IMR-90 (cell line): ENCODE data around the gene GUCY2C. TPM values are rescaled to one million over a fixed set of nuclear protein-coding genes. Genes with fewer than 3 reads are reported as not detected.

Experiments used
- ATAC-seq: fragments of 200-7000 bp; cut with Tn5 transposase; 2 replicates; pipeline ENCODE4 v1.9.1; 2020; ENCODE audit warnings: low read depth, mild to moderate bottlenecking, moderate library complexity
- BruUV-seq: library from RNA; stranded (reverse); fragments of 400-500 nt; replicated peaks from 2 replicates; lab custom pipeline; 2021; lab: Mats Ljungman, UMichigan
- CTCF ChIA-PET: fragments of 300-600 bp; formaldehyde crosslinking; extraction: SDS; loops from one replicate; lab custom pipeline; 2021; ENCODE audit warnings: antibody characterized with exemption; lab: Yijun Ruan, JAX
- POLR2A ChIA-PET: fragments of 300-600 bp; sonication (Branson Sonifier 250); formaldehyde crosslinking; loops from one replicate; lab custom pipeline; 2022; ENCODE audit warnings: antibody characterized with exemption; ENCODE audit not compliant: unreplicated experiment; lab: Charles Lee
- DNase-seq: peaks from one replicate; pipeline ENCODE4 v3.0.0; 2013
- H2AFZ ChIP-seq: replicated peaks from 2 replicates; pipeline ENCODE3; 2013; ENCODE audit warnings: low read length, mild to moderate bottlenecking; ENCODE audit not compliant: poor library complexity
- H2AK5ac ChIP-seq: 2 replicates; pipeline ENCODE4 v1.6.1; 2013; ENCODE audit warnings: low read depth, low read length, inconsistent platforms
- H2AK9ac ChIP-seq: replicated peaks from 2 replicates; pipeline ENCODE3; 2013; ENCODE audit warnings: mild to moderate bottlenecking, low read depth, low read length, moderate library complexity; ENCODE audit not compliant: poor library complexity
- H2BK120ac ChIP-seq: 2 replicates; pipeline ENCODE4 v1.6.1; 2013; ENCODE audit warnings: low read depth, low read length, inconsistent platforms
- H2BK15ac ChIP-seq: 3 replicates; pipeline ENCODE4 v1.6.1; 2013; ENCODE audit warnings: low read depth, low read length, inconsistent platforms
- H2BK20ac ChIP-seq: 2 replicates; pipeline ENCODE4 v1.6.1; 2013; ENCODE audit warnings: low read depth, mild to moderate bottlenecking, inconsistent platforms, low read length, moderate library complexity
- H2BK5ac ChIP-seq: 2 replicates; pipeline ENCODE4 v1.6.1; 2013; ENCODE audit warnings: mild to moderate bottlenecking, low read depth, low read length, inconsistent platforms; ENCODE audit not compliant: poor library complexity, severe bottlenecking
- H3K14ac ChIP-seq: replicated peaks from 2 replicates; pipeline ENCODE4 v1.6.1; 2013; ENCODE audit warnings: low read depth, low read length, inconsistent platforms
- H3K18ac ChIP-seq: 2 replicates; pipeline ENCODE4 v1.6.1; 2013; ENCODE audit warnings: low read depth, low read length, control low read depth
- H3K23ac ChIP-seq: 2 replicates; pipeline ENCODE4 v1.6.1; 2013; ENCODE audit warnings: low read depth, low read length, inconsistent platforms
- H3K27ac ChIP-seq: 2 replicates; pipeline ENCODE4 v1.5.1; 2013; ENCODE audit warnings: mild to moderate bottlenecking, control low read depth, low read length; ENCODE audit not compliant: insufficient read depth
- H3K27me3 ChIP-seq: 2 replicates; pipeline ENCODE4 v1.6.1; 2013; ENCODE audit warnings: low read length; ENCODE audit not compliant: control insufficient read depth, insufficient read depth
- H3K36me3 ChIP-seq: 2 replicates; pipeline ENCODE4 v1.6.1; 2013; ENCODE audit warnings: low read length, mixed read lengths; ENCODE audit not compliant: control insufficient read depth, insufficient read depth
- H3K4ac ChIP-seq: 2 replicates; pipeline ENCODE4 v1.6.1; 2013; ENCODE audit warnings: low read depth, low read length, inconsistent platforms
- H3K4me1 ChIP-seq: 2 replicates; pipeline ENCODE4 v1.6.1; 2013; ENCODE audit warnings: low read length, mixed read lengths; ENCODE audit not compliant: control insufficient read depth, insufficient read depth
- H3K4me2 ChIP-seq: 2 replicates; pipeline ENCODE4 v1.6.1; 2013; ENCODE audit warnings: low read depth, mild to moderate bottlenecking, control low read depth, low read length, moderate library complexity
- H3K4me3 ChIP-seq: 2 replicates; pipeline ENCODE4 v1.5.1; 2013; ENCODE audit warnings: low read depth, mild to moderate bottlenecking, control low read depth, low read length, moderate library complexity; ENCODE audit not compliant: insufficient read depth
- H3K56ac ChIP-seq: 2 replicates; pipeline ENCODE4 v1.6.1; 2013; ENCODE audit warnings: low read length, inconsistent platforms; ENCODE audit not compliant: insufficient read depth; ENCODE audit errors: extremely low read depth
- H3K79me1 ChIP-seq, 2 experiments: 2 replicates each; pipeline ENCODE4 v1.6.1; 2013; ENCODE audit warnings: low read length in 2 of 2, inconsistent platforms in 1 of 2, low read depth in 1 of 2
- H3K9ac ChIP-seq: 2 replicates; pipeline ENCODE4 v1.6.1; 2013; ENCODE audit warnings: low read depth, low read length, control low read depth
- H3K9me1 ChIP-seq: 2 replicates; pipeline ENCODE4 v1.6.1; 2013; ENCODE audit warnings: low read length, inconsistent platforms; ENCODE audit not compliant: insufficient read depth
- H3K9me3 ChIP-seq: 2 replicates; pipeline ENCODE4 v1.6.1; 2013; ENCODE audit warnings: low read length; ENCODE audit not compliant: control insufficient read depth, insufficient read depth
- H4K20me1 ChIP-seq: 2 replicates; pipeline ENCODE4 v1.6.1; 2013; ENCODE audit warnings: low read length, inconsistent platforms; ENCODE audit not compliant: insufficient read depth
- H4K5ac ChIP-seq: 2 replicates; pipeline ENCODE4 v1.6.1; 2013; ENCODE audit warnings: mild to moderate bottlenecking, low read depth, low read length, control low read depth
- H4K8ac ChIP-seq, 2 experiments: 2 replicates each; pipeline ENCODE4 v1.6.1; 2013; ENCODE audit warnings: low read depth in 2 of 2, low read length in 2 of 2, control low read depth in 1 of 2, inconsistent platforms in 1 of 2
- H4K91ac ChIP-seq: 2 replicates; pipeline ENCODE4 v1.6.1; 2013; ENCODE audit warnings: low read depth, low read length, inconsistent platforms; ENCODE audit not compliant: insufficient read depth
- BHLHE40 ChIP-seq: fragments of 150-350 bp; IDR thresholded peaks from 2 replicates; pipeline ENCODE4 v1.6.1; 2016; ENCODE audit warnings: mild to moderate bottlenecking, low read depth, low read length
- CEBPB ChIP-seq: IDR thresholded peaks from 2 replicates; pipeline ENCODE4 v1.6.1; 2012; ENCODE audit warnings: low read depth, low read length, improper control_type of control experiment
- CHD1 ChIP-seq: IDR thresholded peaks from 2 replicates; pipeline ENCODE4 v1.6.1; 2012; ENCODE audit warnings: low read depth, low read length, improper control_type of control experiment
- ELK1 ChIP-seq: fragments of 150-350 bp; IDR thresholded peaks from 2 replicates; pipeline ENCODE4 v1.6.1; 2016; ENCODE audit warnings: low read depth, mild to moderate bottlenecking, low read length, moderate library complexity, borderline replicate concordance
- FOS ChIP-seq: fragments of 150-350 bp; IDR thresholded peaks from 2 replicates; pipeline ENCODE4 v1.6.1; 2016; ENCODE audit warnings: low read depth, low read length
- MAFK ChIP-seq: IDR thresholded peaks from 2 replicates; pipeline ENCODE4 v1.6.1; 2012; ENCODE audit warnings: low read depth, low read length, improper control_type of control experiment
- MAZ ChIP-seq: IDR thresholded peaks from 2 replicates; pipeline ENCODE4 v1.6.1; 2012; ENCODE audit warnings: low read depth, mild to moderate bottlenecking, low read length, improper control_type of control experiment, moderate library complexity, borderline replicate concordance
- MXI1 ChIP-seq: IDR thresholded peaks from 2 replicates; pipeline ENCODE4 v1.6.1; 2012; ENCODE audit warnings: low read depth, mild to moderate bottlenecking, low read length, moderate library complexity, borderline replicate concordance
- NFE2L2 ChIP-seq: fragments of 150-350 bp; IDR thresholded peaks from 2 replicates; pipeline ENCODE4 v1.6.1; 2016; ENCODE audit warnings: low read depth, mild to moderate bottlenecking, low read length
- POLR2A ChIP-seq: IDR thresholded peaks from 2 replicates; pipeline ENCODE4 v1.6.1; 2012; ENCODE audit warnings: mild to moderate bottlenecking, low read depth, low read length
- RAD21 ChIP-seq: IDR thresholded peaks from 2 replicates; pipeline ENCODE4 v1.6.1; 2012; ENCODE audit warnings: low read length, improper control_type of control experiment
- RCOR1 ChIP-seq: IDR thresholded peaks from 2 replicates; pipeline ENCODE4 v1.6.1; 2012; ENCODE audit warnings: mild to moderate bottlenecking, low read length, improper control_type of control experiment; ENCODE audit not compliant: insufficient replicate concordance
- RFX5 ChIP-seq: IDR thresholded peaks from 2 replicates; pipeline ENCODE4 v1.8.0; 2012; ENCODE audit warnings: low read depth, mild to moderate bottlenecking, low read length, moderate library complexity
- SMC3 ChIP-seq: fragments of 150-350 bp; IDR thresholded peaks from 2 replicates; pipeline ENCODE4 v1.6.1; 2016; ENCODE audit warnings: low read depth, mild to moderate bottlenecking, antibody characterized with exemption, low read length, moderate library complexity
- WGBS, 2 experiments: methylation state at CpG; one replicate each; pipeline versions ENCODE4 v1.1.5 to v1.1.7; 2013; ENCODE audit warnings: missing lambda C conversion rate in 2 of 2; ENCODE audit not compliant: insufficient read length in 1 of 2; ENCODE audit errors: extremely low coverage in 2 of 2; 5-methylcytosine and 5-hydroxymethylcytosine counted together
- dilution Hi-C: fragments of 300-500 bp; cut with HindIII; formaldehyde crosslinking; loops from one replicate; pipeline ENCODE4 v1.14.3; 2018; ENCODE audit warnings: low sequenced_read_pairs; ENCODE audit not compliant: unreplicated experiment
- in situ Hi-C: fragments of 300-500 bp; cut with MboI; formaldehyde crosslinking; loops from 3 replicates; pipeline ENCODE4 v1.14.3; 2019; ENCODE audit warnings: low sequenced_read_pairs, inconsistent platforms, mixed read lengths
- intact Hi-C: fragments of 100-400 bp; cut with micrococcal nuclease; formaldehyde crosslinking; loops from 2 replicates; pipeline ENCODE4 v1.10.0; 2022
- polyA plus RNA-seq, 3 experiments: library from polyadenylated mRNA; depleted of rRNA; stranded (reverse); fragments of >200 nt; gene quantifications; 2 replicates each; pipeline ENCODE4 v1.2.3, GENCODE V29; 2012; ENCODE audit warnings: low replicate concordance in 1 of 3
- total RNA-seq: library from RNA; depleted of rRNA; stranded (reverse); fragments of >200 nt; gene quantifications from 2 replicates; pipeline ENCODE4 v1.2.3, GENCODE V29; 2012
- TF ChIP-seq, protein P1 (sequence below): fragments of 150-350 bp; IDR thresholded peaks from 2 replicates; pipeline ENCODE4 v1.6.1; 2017; ENCODE audit warnings: mild to moderate bottlenecking, antibody characterized with exemption, low read length, low read depth
- TF ChIP-seq, protein P2 (sequence below): conservative IDR thresholded peaks from 2 replicates; pipeline ENCODE4 v1.5.1; 2012; ENCODE audit warnings: mild to moderate bottlenecking, low read depth, low read length, improper control_type of control experiment

GUCY2C gene
- total and polyA plus RNA-seq, 2 of the 4 experiments (the other 2 are of a cell fraction) = not detected

DNA sequence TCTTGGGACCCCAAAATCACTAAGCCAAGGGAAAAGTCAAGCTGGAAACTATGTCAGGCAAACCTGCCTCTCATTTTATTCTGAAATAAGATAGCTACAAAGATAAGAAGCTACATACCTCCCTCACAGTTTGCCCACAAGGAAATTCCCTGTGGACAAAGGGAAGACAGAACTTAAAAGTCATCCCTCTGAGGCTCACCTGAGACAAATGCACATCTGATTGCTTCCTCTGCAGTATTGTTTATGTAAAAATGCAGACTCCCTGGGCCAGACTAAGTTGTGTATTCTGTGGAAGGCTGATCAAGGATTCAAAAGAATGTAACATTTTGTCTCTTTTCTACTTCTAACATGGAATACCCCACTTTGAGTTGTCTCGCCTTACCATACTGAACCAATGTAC, 126.2 kb downstream of the GUCY2C start:
- H3K36me3 ChIP-seq = no peaks in the 10 kb centered on the region
- H3K4me2 ChIP-seq = no peak overlapping the region
- no CpG with 5 or more reads among the region's 1 CpG for WGBS, 2 experiments
- H3K4me3 ChIP-seq = no peak overlapping the region
- no peak overlapping the region for H3K14ac ChIP-seq
- no peaks in the 10 kb centered on the region for H3K9me1 ChIP-seq
- intact Hi-C loops (no loop called here), dilution Hi-C loops (no loop called here), in situ Hi-C loops (no loop called here)
- H2BK5ac ChIP-seq = no peak overlapping the region
- no peak overlapping the region for H4K8ac ChIP-seq
- no peak overlapping the region for H2BK15ac ChIP-seq
- H2BK20ac ChIP-seq = no peak overlapping the region
- no peaks in the 10 kb centered on the region for H3K9me3 ChIP-seq
- no peak overlapping the region for H3K18ac ChIP-seq
- H3K23ac ChIP-seq = no peak overlapping the region
- no peak overlapping the region for H2AK9ac ChIP-seq
- no peak overlapping the region for H2BK120ac ChIP-seq
- no peak overlapping the region for H3K4ac ChIP-seq
- ATAC-seq = no peak
- ChIA-PET CTCF (no interaction called here), POLR2A (no interaction called here)
- H4K91ac ChIP-seq = no peak overlapping the region
- no peak overlapping the region for H2AK5ac ChIP-seq
- no peaks in the 10 kb centered on the region for H4K20me1 ChIP-seq
- DNase-seq = no peak
- no peak overlapping the region for H3K56ac ChIP-seq
- TF ChIP-seq MAFK (no peak), MXI1 (no peak), CEBPB (no peak), CHD1 (no peak), MAZ (no peak), RFX5 (no peak), ELK1 (no peak), RCOR1 (no peak), POLR2A (no peak), FOS (no peak), SMC3 (no peak), NFE2L2 (no peak), RAD21 (no peak), BHLHE40 (no peak)
- TF ChIP-seq, protein P1, sequence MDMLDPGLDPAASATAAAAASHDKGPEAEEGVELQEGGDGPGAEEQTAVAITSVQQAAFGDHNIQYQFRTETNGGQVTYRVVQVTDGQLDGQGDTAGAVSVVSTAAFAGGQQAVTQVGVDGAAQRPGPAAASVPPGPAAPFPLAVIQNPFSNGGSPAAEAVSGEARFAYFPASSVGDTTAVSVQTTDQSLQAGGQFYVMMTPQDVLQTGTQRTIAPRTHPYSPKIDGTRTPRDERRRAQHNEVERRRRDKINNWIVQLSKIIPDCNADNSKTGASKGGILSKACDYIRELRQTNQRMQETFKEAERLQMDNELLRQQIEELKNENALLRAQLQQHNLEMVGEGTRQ = no peak
- TF ChIP-seq, protein P2, sequence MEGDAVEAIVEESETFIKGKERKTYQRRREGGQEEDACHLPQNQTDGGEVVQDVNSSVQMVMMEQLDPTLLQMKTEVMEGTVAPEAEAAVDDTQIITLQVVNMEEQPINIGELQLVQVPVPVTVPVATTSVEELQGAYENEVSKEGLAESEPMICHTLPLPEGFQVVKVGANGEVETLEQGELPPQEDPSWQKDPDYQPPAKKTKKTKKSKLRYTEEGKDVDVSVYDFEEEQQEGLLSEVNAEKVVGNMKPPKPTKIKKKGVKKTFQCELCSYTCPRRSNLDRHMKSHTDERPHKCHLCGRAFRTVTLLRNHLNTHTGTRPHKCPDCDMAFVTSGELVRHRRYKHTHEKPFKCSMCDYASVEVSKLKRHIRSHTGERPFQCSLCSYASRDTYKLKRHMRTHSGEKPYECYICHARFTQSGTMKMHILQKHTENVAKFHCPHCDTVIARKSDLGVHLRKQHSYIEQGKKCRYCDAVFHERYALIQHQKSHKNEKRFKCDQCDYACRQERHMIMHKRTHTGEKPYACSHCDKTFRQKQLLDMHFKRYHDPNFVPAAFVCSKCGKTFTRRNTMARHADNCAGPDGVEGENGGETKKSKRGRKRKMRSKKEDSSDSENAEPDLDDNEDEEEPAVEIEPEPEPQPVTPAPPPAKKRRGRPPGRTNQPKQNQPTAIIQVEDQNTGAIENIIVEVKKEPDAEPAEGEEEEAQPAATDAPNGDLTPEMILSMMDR = no peak
- H3K27ac ChIP-seq = no peak overlapping the region
- no peak overlapping the region for H2AFZ ChIP-seq
- H3K9ac ChIP-seq = no peak overlapping the region
- H4K5ac ChIP-seq = no peak overlapping the region
- H3K27me3 ChIP-seq = no peaks in the 10 kb centered on the region; the same call in none of the 2 replicates
- H3K4me1 ChIP-seq = no peaks in the 10 kb centered on the region
- H3K79me1 ChIP-seq = no peaks in the 10 kb centered on the region
- no TSS peak for BruUV-seq
